ENCODE measurements around the gene SCN5A.

SCN5A gene

GRCh38 chr3:38519000-38519399 lies 130.5 kb downstream of the SCN5A start:
- TF ChIP-seq CTCF (IDR thresholded peaks at IDR 0.05), result no peak
- Histone ChIP-seq H3K4me3 (ENCODE audit: low read depth in 1 of 2, low read length in 1 of 2) (no peak overlapping the region), H3K9me3 (no peaks in the 10 kb centered on the region), H3K4me1 (ENCODE audit: control insufficient read depth in 1 of 2, insufficient read depth in 1 of 2, low read depth in 1 of 2, low read length in 1 of 2) (no peaks in the 10 kb centered on the region), H3K36me3 (peaks cover 6% of the 10 kb centered on the region), H3K27me3 (no peaks in the 10 kb centered on the region), H3K27ac (no peak overlapping the region)

GRCh38 chr3:38516669-38517068 lies 132.8 kb downstream of the SCN5A start:
- no peaks in the 10 kb centered on the region for H3K9me3 ChIP-seq
- H3K36me3 ChIP-seq, result peaks cover 16% of the 10 kb centered on the region
- no peaks in the 10 kb centered on the region for H3K27me3 ChIP-seq
- no peak for TF ChIP-seq CTCF (IDR thresholded peaks at IDR 0.05)
- no peak overlapping the region for H3K27ac ChIP-seq
- no peak overlapping the region for H3K4me3 ChIP-seq (ENCODE audit: low read depth in 1 of 2, low read length in 1 of 2)
- H3K4me1 ChIP-seq (ENCODE audit: control insufficient read depth in 1 of 2, insufficient read depth in 1 of 2, low read depth in 1 of 2, low read length in 1 of 2), result no peaks in the 10 kb centered on the region

- TF ChIP-seq CTCF (IDR thresholded peaks at IDR 0.05), result no peak
- H3K27ac ChIP-seq, result no peak overlapping the region
- no peaks in the 10 kb centered on the region for H3K4me1 ChIP-seq (ENCODE audit: control insufficient read depth in 1 of 2, insufficient read depth in 1 of 2, low read depth in 1 of 2, low read length in 1 of 2)
- no peaks in the 10 kb centered on the region for H3K27me3 ChIP-seq
- no peaks in the 10 kb centered on the region for H3K9me3 ChIP-seq
- no peak overlapping the region for H3K4me3 ChIP-seq (ENCODE audit: low read depth in 1 of 2, low read length in 1 of 2)
- H3K36me3 ChIP-seq, result peaks cover 16% of the 10 kb centered on the region
Measured at GRCh38 chr3:38515367-38515766, 134.1 kb downstream of the SCN5A start.

- no peaks in the 10 kb centered on the region for H3K4me1 ChIP-seq (ENCODE audit: control insufficient read depth in 1 of 2, insufficient read depth in 1 of 2, low read depth in 1 of 2, low read length in 1 of 2)
- TF ChIP-seq CTCF (IDR thresholded peaks at IDR 0.05), result no peak
- H3K27ac ChIP-seq, result no peak overlapping the region
- no peak overlapping the region for H3K4me3 ChIP-seq (ENCODE audit: low read depth in 1 of 2, low read length in 1 of 2)
- no peaks in the 10 kb centered on the region for H3K27me3 ChIP-seq
- H3K9me3 ChIP-seq, result no peaks in the 10 kb centered on the region
- peaks cover 21% of the 10 kb centered on the region for H3K36me3 ChIP-seq
Measured at GRCh38 chr3:38511546-38511945, 137.9 kb downstream of the SCN5A start.

GRCh38 chr3:38510631-38511030 lies 138.9 kb downstream of the SCN5A start:
- Histone ChIP-seq H3K36me3 (peaks cover 20% of the 10 kb centered on the region), H3K27me3 (no peaks in the 10 kb centered on the region), H3K4me3 (ENCODE audit: low read depth in 1 of 2, low read length in 1 of 2) (no peak overlapping the region), H3K4me1 (ENCODE audit: control insufficient read depth in 1 of 2, insufficient read depth in 1 of 2, low read depth in 1 of 2, low read length in 1 of 2) (no peaks in the 10 kb centered on the region), H3K27ac (no peak overlapping the region), H3K9me3 (no peaks in the 10 kb centered on the region)
- no peak for TF ChIP-seq CTCF (IDR thresholded peaks at IDR 0.05)

- no peak for TF ChIP-seq CTCF (IDR thresholded peaks at IDR 0.05)
- Histone ChIP-seq H3K36me3 (peaks cover 17% of the 10 kb centered on the region), H3K9me3 (no peaks in the 10 kb centered on the region), H3K4me1 (ENCODE audit: control insufficient read depth in 1 of 2, insufficient read depth in 1 of 2, low read depth in 1 of 2, low read length in 1 of 2) (no peaks in the 10 kb centered on the region), H3K4me3 (ENCODE audit: low read depth in 1 of 2, low read length in 1 of 2) (no peak overlapping the region), H3K27me3 (no peaks in the 10 kb centered on the region), H3K27ac (no peak overlapping the region)
Measured at GRCh38 chr3:38509732-38510131, 139.8 kb downstream of the SCN5A start.

Data from neutrophil (primary cell).